ENCODE data around the gene TRIM8. TPM values are rescaled to one million over a fixed set of nuclear protein-coding genes. Genes with fewer than 3 reads are reported as not detected.

TRIM8 gene
- total and polyA plus RNA-seq, 9 of the 15 experiments (the other 6 are each of a cell fraction or from before 2014, with no cell fraction given), result 1.7 to 26.0 (median 9.1) TPM

GRCh38 chr10:102617041-102617440 is 27.2 kb upstream of the TRIM8 start:
- CTCF ChIA-PET (ENCODE audit: low intra/inter-chr PET ratio), result no interaction called here
- ATAC-seq (no peak), DNase-seq (ENCODE audit: extremely low read depth in 1 of 4, low spot score in 3 of 4) (no peak), FAIRE-seq (no peak)
- Histone ChIP-seq H3K27ac (ENCODE audit: extremely low read depth, low read depth, low read length) (no peak overlapping the region), H4K20me1 (replicated peaks; ENCODE audit: control insufficient read depth, insufficient read depth, low read length) (no peaks in the 10 kb centered on the region), H3K79me2 (ENCODE audit: control insufficient read depth, insufficient read depth, low read length) (no peaks in the 10 kb centered on the region), H3K9me3 (replicated peaks; ENCODE audit: control insufficient read depth, insufficient read depth, low read depth, low read length) (no peaks in the 10 kb centered on the region), H3K4me2 (ENCODE audit: insufficient read depth, low read length) (no peak overlapping the region), H3K9ac (ENCODE audit: insufficient read depth in 1 of 2, low read depth in 2 of 2, low read length in 2 of 2) (no peak overlapping the region), H3K4me3 (no peak overlapping the region), H3K4me1 (replicated peaks in 1 of 2; ENCODE audit: control insufficient read depth in 2 of 2, insufficient read depth in 2 of 2, low read length in 2 of 2) (peaks cover 0 to 42% of the 10 kb centered on the region in 2 experiments; a peak in 4 of 5 replicates), H3K36me3 (ENCODE audit: control insufficient read depth, insufficient read depth, low read length) (peaks cover 6% of the 10 kb centered on the region; the same call in 2 of the 3 replicates), H2AFZ (ENCODE audit: low read depth, low read length) (no peak overlapping the region), H3K27me3 (ENCODE audit: control insufficient read depth in 2 of 2, insufficient read depth in 2 of 2, low read length in 2 of 2) (no peaks in the 10 kb centered on the region), H3K9me1 (ENCODE audit: control insufficient read depth, insufficient read depth, low read length) (peaks cover 2% of the 10 kb centered on the region)
- POLR2A ChIA-PET, result interaction anchor here (1.1 to 1.2 kb wide), 3 partner anchors 9 to 11 kb away, joined by 3 to 4 read pairs (median 3); no protein-coding TSS in a partner anchor
- intact Hi-C loops (cut with micrococcal nuclease), result no loop called here
- no TSS peak for BruUV-seq (replicated peaks)
- in situ Hi-C loops (cut with MboI), result loop anchor here (25.0 kb wide), 1 partner anchor 780 kb away; the partner anchor contains the start of gene KCNIP2
- TF ChIP-seq TAL1 (IDR thresholded peaks at IDR 0.05) (no peak), BRCA1 (IDR thresholded peaks at IDR 0.05) (no peak), BRCA1 (CRISPR knock-in tag; IDR thresholded peaks at IDR 0.05) (no peak), LARP7 (IDR thresholded peaks at IDR 0.05) (no peak), IRF9 (tag; IDR thresholded peaks at IDR 0.05) (no peak), ZNF384 (IDR thresholded peaks at IDR 0.05; ENCODE audit: low read depth, low read length) (no peak), JUNB (CRISPR knock-in tag; conservative IDR thresholded peaks at IDR 0.05) (no peak), PHF8 (IDR thresholded peaks at IDR 0.05; ENCODE audit: borderline replicate concordance, low read length) (no peak)
- TF ChIP-seq, protein P1, sequence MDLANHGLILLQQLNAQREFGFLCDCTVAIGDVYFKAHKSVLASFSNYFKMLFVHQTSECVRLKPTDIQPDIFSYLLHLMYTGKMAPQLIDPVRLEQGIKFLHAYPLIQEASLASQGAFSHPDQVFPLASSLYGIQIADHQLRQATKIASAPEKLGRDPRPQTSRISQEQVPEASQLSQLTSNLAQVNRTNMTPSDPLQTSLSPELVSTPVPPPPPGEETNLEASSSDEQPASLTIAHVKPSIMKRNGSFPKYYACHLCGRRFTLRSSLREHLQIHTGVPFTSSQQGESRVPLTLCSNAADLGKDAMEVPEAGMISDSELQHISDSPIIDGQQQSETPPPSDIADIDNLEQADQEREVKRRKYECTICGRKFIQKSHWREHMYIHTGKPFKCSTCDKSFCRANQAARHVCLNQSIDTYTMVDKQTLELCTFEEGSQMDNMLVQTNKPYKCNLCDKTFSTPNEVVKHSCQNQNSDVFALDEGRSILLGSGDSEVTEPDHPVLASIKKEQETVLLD (IDR thresholded peaks at IDR 0.05), result no peak
- TF ChIP-seq, protein P2, sequence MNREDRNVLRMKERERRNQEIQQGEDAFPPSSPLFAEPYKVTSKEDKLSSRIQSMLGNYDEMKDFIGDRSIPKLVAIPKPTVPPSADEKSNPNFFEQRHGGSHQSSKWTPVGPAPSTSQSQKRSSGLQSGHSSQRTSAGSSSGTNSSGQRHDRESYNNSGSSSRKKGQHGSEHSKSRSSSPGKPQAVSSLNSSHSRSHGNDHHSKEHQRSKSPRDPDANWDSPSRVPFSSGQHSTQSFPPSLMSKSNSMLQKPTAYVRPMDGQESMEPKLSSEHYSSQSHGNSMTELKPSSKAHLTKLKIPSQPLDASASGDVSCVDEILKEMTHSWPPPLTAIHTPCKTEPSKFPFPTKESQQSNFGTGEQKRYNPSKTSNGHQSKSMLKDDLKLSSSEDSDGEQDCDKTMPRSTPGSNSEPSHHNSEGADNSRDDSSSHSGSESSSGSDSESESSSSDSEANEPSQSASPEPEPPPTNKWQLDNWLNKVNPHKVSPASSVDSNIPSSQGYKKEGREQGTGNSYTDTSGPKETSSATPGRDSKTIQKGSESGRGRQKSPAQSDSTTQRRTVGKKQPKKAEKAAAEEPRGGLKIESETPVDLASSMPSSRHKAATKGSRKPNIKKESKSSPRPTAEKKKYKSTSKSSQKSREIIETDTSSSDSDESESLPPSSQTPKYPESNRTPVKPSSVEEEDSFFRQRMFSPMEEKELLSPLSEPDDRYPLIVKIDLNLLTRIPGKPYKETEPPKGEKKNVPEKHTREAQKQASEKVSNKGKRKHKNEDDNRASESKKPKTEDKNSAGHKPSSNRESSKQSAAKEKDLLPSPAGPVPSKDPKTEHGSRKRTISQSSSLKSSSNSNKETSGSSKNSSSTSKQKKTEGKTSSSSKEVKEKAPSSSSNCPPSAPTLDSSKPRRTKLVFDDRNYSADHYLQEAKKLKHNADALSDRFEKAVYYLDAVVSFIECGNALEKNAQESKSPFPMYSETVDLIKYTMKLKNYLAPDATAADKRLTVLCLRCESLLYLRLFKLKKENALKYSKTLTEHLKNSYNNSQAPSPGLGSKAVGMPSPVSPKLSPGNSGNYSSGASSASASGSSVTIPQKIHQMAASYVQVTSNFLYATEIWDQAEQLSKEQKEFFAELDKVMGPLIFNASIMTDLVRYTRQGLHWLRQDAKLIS (CRISPR knock-in tag; IDR thresholded peaks at IDR 0.05), result no peak
- TF ChIP-seq, protein P3, sequence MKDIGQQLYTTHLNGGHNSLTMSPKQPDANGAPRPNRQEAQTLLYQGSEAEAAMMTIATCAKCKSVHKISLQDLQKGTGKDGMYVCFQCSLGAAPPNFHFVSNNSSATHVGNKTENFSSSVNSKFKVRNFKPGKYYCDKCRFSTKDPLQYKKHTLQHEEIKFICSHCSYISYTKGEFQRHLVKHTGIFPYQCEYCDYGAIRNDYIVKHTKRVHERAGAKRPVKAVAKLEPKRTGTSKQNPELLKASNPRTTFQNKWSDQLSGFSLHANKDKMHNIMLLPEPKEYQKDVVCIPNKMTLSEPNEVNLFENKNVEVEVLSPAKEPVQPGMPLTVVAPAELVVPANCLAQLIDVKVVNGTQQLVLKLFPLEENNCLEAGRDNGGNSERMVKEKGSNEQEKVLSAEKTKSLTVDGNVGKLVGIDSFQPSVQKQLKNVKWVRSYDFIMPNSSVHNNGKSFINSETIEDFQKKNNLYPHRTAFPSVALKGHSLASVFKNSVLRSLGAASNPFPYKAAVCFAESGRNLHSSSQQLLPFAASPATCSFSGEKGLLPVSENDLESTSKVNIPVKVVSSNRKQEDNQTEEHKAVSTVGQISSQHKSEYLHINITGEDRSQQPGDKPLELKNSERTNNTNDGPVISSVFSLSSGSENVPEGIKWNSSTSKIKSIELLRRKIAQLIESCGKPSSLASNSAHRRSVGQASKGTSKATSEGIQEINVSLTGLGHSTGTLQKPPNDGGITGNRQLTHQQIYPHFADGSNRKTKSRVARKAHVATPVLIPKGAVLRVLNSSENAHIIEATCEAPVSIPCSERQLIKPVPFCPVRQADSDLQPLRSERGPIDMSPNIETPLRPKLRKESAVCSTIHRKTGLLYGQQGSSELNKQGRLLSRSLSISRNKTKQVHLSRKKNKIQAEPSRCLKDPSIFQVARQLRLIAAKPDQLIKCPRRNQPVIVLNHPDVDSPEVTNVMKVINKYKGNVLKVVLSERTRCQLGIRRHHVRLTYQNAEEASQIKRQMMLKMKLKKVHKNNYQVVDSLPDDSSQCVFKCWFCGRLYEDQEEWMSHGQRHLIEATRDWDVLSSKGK (CRISPR knock-in tag; IDR thresholded peaks at IDR 0.05), result no peak
- TF ChIP-seq, protein P4, sequence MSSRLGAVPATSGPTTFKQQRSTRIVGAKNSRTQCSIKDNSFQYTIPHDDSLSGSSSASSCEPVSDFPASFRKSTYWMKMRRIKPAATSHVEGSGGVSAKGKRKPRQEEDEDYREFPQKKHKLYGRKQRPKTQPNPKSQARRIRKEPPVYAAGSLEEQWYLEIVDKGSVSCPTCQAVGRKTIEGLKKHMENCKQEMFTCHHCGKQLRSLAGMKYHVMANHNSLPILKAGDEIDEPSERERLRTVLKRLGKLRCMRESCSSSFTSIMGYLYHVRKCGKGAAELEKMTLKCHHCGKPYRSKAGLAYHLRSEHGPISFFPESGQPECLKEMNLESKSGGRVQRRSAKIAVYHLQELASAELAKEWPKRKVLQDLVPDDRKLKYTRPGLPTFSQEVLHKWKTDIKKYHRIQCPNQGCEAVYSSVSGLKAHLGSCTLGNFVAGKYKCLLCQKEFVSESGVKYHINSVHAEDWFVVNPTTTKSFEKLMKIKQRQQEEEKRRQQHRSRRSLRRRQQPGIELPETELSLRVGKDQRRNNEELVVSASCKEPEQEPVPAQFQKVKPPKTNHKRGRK (tag; IDR thresholded peaks at IDR 0.05), result no peak
- 90% methylated on average over 9 of the region's 9 CpGs for WGBS (ENCODE audit: insufficient coverage, low coverage, missing lambda C conversion rate)
